ENCODE data around the gene LBHD2.

DNA sequence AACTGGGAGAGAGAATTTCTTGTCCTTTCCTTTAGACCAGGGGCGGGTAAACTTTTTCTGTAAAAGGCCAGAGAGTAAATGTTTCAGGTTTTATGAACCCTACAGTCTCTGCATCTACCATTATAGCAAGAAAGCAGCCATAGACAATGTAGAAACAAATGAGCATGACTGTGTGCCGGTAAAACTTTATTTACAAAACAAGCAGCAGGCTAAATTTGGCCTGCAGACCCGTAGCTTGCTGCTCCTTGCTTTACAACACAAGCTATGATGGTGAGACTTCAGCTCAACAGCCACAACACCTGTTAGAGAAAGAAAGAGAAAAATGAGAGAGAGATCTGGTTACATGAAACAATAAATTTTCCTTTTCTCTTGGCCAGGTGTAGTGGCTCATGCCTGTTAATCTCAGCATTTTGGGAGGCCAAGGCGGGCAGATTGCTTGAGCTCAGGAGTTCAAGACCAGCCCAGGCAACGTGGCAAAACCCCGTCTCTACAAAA is 22.5 kb upstream of the LBHD2 start:
- TF ChIP-seq, protein P1, sequence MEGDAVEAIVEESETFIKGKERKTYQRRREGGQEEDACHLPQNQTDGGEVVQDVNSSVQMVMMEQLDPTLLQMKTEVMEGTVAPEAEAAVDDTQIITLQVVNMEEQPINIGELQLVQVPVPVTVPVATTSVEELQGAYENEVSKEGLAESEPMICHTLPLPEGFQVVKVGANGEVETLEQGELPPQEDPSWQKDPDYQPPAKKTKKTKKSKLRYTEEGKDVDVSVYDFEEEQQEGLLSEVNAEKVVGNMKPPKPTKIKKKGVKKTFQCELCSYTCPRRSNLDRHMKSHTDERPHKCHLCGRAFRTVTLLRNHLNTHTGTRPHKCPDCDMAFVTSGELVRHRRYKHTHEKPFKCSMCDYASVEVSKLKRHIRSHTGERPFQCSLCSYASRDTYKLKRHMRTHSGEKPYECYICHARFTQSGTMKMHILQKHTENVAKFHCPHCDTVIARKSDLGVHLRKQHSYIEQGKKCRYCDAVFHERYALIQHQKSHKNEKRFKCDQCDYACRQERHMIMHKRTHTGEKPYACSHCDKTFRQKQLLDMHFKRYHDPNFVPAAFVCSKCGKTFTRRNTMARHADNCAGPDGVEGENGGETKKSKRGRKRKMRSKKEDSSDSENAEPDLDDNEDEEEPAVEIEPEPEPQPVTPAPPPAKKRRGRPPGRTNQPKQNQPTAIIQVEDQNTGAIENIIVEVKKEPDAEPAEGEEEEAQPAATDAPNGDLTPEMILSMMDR (optimal IDR thresholded peaks at IDR 0.05 in 1 of 3, IDR thresholded peaks at IDR 0.05 in 1 of 3, conservative IDR thresholded peaks at IDR 0.05 in 1 of 3; ENCODE audit: extremely low read depth in 1 of 3, insufficient read depth in 2 of 3, low read length in 3 of 3): no peak
- no peak for TF ChIP-seq EZH2 (IDR thresholded peaks at IDR 0.05; ENCODE audit: low read length)

Data from keratinocyte (primary cell).